ENCODE results near the gene PDE8B.
"Not testable (repeated sequence)": the region's sequence is repeated elsewhere in the genome, so short reads cannot be mapped to it uniquely, and the experiment has no call there.

Gene PDE8B

GRCh38 chr5:77454123-77454522 lies 243.6 kb downstream of the PDE8B start:
- no peak for DNase-seq

- no peak for DNase-seq
These were observed 250.8 kb downstream of the PDE8B start for GRCh38 chr5:77461287-77461686.

DNA sequence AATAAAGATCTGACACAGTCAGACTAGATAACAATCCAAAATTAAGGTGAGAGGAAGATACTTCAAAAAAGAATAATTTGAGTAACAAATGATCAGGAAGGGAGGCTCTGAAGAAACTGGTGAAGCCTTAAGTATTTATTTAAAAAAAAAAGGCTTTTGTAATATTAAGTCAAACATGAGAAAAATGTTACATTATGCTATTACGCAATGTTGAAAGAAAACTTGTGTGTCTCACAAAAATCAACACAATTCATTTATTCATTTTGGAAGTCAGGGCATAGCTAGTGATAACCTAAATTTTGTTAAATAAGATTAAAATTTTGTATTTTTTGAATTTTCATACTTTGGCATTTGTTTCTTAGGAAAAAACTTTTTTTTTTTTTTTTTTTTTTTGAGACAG lies 253.4 kb downstream of the PDE8B start:
- DNase-seq: no peak

DNA sequence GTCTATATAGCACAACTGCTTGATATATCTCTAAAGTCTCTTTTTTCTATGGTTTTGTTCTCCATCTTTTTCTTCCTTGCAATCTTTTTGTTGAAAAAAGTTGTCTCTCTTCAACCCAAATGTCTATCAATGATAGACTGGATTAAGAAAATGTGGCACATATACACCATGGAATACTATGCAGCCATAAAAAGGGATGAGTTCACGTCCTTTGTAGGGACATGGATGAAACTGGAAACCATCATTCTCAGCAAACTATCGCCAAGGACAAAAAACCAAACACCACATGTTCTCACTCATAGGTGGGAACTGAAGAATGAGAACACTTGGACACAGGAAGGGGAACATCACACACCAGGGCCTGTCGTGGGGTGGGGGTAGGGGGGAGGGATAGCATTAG lies 258.4 kb downstream of the PDE8B start:
- not testable (repeated sequence) for DNase-seq

GRCh38 chr5:77475041-77475440 lies 264.6 kb downstream of the PDE8B start:
- not testable (repeated sequence) for DNase-seq

All from MV-4-11 (cell line).